GM18951 (cell line): ENCODE data around the gene BEND5.

Experiments
- POLR2A ChIP-seq: IDR thresholded peaks from 4 replicates; pipeline ENCODE4 v1.6.1; 2011; ENCODE audit warnings: mild to moderate bottlenecking; ENCODE audit not compliant: insufficient read length, insufficient read depth; ENCODE audit errors: extremely low read depth
- in situ Hi-C: fragments of 300-500 bp; cut with MboI; formaldehyde crosslinking; loops from one replicate; pipeline ENCODE4 v1.12.0; 2022; ENCODE audit warnings: low sequenced_read_pairs, mixed read lengths, inconsistent platforms; ENCODE audit not compliant: unreplicated experiment

BEND5 gene

GRCh38 chr1:48776393-48777218 is at the start of gene BEND5:
Gene BEND5, minus strand, starts transcription at chr1:48776891. Its CDS starts 60 bp downstream, at chr1:48776831.
- TF ChIP-seq POLR2A, result no peak
- in situ Hi-C loops, result no loop called here

- TF ChIP-seq POLR2A, result no peak
- in situ Hi-C loops, result loop anchor here (10.0 kb wide), 1 partner anchor 248 kb away; no protein-coding TSS in a partner anchor
Measured at GRCh38 chr1:48823168-48823567, 46.5 kb upstream of the BEND5 start.

- in situ Hi-C loops, result loop anchor here (10.0 kb wide), 1 partner anchor 246 kb away; no protein-coding TSS in a partner anchor
- no peak for TF ChIP-seq POLR2A
Measured at GRCh38 chr1:48820491-48820890, 43.8 kb upstream of the BEND5 start.

GRCh38 chr1:48817505-48818114 is 40.9 kb upstream of the BEND5 start:
- no peak for TF ChIP-seq POLR2A
- in situ Hi-C loops, result no loop called here

GRCh38 chr1:48810740-48811139 is 34.0 kb upstream of the BEND5 start:
- in situ Hi-C loops, result no loop called here

GRCh38 chr1:48808496-48808895 is 31.8 kb upstream of the BEND5 start:
- in situ Hi-C loops, result no loop called here
- no peak for TF ChIP-seq POLR2A

More at GRCh38 chr1:48810740-48811139, 34.0 kb upstream of the BEND5 start:
- TF ChIP-seq POLR2A, result no peak

GRCh38 chr1:48807554-48808260 is 31.0 kb upstream of the BEND5 start:
- in situ Hi-C loops, result no loop called here

GRCh38 chr1:48803474-48803873 is 26.8 kb upstream of the BEND5 start:
- no peak for TF ChIP-seq POLR2A
- in situ Hi-C loops, result no loop called here

More at GRCh38 chr1:48807554-48808260, 31.0 kb upstream of the BEND5 start:
- no peak for TF ChIP-seq POLR2A

GRCh38 chr1:48794816-48795215 is 18.1 kb upstream of the BEND5 start:
- TF ChIP-seq POLR2A, result no peak
- in situ Hi-C loops, result no loop called here

- in situ Hi-C loops, result no loop called here
- no peak for TF ChIP-seq POLR2A
Measured at GRCh38 chr1:48793863-48794262, 17.2 kb upstream of the BEND5 start.

GRCh38 chr1:48792961-48793360 is 16.3 kb upstream of the BEND5 start:
- in situ Hi-C loops, result no loop called here
- TF ChIP-seq POLR2A, result no peak

- no peak for TF ChIP-seq POLR2A
- in situ Hi-C loops, result no loop called here
Measured at GRCh38 chr1:48790397-48790796, 13.7 kb upstream of the BEND5 start.

- in situ Hi-C loops, result no loop called here
- no peak for TF ChIP-seq POLR2A
Measured at GRCh38 chr1:48789903-48790302, 13.2 kb upstream of the BEND5 start.
